ENCODE measurements around the gene OR10A3.

The OR10A3 gene

GRCh38 chr11:7901319-7901854, 40.1 kb downstream of the OR10A3 start:
- TF ChIP-seq, protein P1, sequence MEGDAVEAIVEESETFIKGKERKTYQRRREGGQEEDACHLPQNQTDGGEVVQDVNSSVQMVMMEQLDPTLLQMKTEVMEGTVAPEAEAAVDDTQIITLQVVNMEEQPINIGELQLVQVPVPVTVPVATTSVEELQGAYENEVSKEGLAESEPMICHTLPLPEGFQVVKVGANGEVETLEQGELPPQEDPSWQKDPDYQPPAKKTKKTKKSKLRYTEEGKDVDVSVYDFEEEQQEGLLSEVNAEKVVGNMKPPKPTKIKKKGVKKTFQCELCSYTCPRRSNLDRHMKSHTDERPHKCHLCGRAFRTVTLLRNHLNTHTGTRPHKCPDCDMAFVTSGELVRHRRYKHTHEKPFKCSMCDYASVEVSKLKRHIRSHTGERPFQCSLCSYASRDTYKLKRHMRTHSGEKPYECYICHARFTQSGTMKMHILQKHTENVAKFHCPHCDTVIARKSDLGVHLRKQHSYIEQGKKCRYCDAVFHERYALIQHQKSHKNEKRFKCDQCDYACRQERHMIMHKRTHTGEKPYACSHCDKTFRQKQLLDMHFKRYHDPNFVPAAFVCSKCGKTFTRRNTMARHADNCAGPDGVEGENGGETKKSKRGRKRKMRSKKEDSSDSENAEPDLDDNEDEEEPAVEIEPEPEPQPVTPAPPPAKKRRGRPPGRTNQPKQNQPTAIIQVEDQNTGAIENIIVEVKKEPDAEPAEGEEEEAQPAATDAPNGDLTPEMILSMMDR (IDR thresholded peaks at IDR 0.05; ENCODE audit: extremely low read depth, missing control alignments) = no peak
- no peak for DNase-seq (ENCODE audit: low spot score)

DNA sequence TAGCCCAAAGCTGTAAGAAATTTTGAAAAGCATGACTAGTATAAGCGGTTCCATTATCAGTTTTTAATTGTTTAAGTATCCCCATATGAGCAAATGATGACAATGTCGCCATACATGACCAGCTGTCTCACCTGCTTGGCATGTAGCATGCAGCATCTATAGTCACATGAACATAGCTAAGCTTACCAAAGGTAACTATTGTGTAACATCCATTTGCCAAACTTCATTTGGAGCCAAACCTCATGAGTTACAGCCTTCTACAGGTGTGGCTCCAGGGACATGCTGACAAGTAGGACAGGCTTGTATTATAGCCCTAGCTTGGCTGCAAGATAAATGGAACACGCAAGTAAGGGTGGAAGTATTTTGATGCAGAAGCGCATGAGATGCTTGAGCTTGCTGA, 40.8 kb downstream of the OR10A3 start:
- TF ChIP-seq, protein P1 (IDR thresholded peaks at IDR 0.05; ENCODE audit: extremely low read depth, missing control alignments) = no peak
- no peak for DNase-seq (ENCODE audit: low spot score)

DNA sequence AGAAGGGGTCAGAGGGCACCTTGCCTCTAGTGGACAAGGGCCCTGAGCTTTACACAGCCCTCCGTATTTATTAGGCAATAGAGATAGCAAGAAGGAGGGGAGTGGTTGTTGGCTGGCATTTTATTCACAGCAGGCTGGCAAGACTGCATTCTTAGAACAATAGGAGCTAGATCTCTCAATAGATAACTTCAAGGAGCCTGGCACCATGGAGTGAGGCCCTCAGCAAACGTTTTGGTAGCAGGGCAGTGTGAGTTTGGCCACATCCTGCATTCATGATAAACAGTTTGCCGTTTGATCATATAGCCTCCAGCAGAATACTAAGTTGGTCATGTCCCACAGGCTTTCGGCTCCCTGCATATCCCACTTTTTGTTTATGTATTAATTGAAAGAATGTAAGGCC, 42.1 kb downstream of the OR10A3 start:
- TF ChIP-seq, protein P1 (IDR thresholded peaks at IDR 0.05; ENCODE audit: extremely low read depth, missing control alignments) = no peak
- no peak for DNase-seq (ENCODE audit: low spot score)

DNA sequence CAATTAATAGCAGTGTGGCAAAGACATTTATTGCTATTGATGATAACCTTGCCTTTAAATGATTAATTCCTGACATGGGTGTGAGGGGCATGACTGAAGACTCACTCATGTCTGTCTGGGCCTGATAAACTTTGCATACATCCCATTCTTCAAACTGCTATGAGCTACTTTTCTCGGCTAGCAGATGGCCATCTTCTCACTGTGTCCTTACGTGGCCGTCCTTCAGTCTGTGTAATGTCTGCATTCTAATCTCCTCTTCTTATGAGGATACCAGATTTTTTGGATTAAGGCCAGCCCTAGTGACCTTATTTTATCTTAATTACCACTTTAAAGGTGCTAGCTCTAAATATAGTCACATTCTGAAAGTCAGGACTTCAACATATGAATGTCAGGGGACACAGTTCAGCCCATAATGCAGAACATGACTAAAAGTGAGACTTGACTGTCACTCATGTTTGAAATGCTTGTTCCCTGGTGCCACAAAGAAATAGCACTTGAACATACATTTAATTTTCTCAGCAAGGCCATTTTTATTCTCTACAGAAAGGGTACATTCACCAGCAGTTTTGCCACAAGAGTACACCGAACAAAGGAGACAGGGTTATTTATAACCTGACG, 42.7 kb downstream of the OR10A3 start:
- no peak for DNase-seq (ENCODE audit: low spot score)
- TF ChIP-seq, protein P1 (IDR thresholded peaks at IDR 0.05; ENCODE audit: extremely low read depth, missing control alignments) = no peak

DNA sequence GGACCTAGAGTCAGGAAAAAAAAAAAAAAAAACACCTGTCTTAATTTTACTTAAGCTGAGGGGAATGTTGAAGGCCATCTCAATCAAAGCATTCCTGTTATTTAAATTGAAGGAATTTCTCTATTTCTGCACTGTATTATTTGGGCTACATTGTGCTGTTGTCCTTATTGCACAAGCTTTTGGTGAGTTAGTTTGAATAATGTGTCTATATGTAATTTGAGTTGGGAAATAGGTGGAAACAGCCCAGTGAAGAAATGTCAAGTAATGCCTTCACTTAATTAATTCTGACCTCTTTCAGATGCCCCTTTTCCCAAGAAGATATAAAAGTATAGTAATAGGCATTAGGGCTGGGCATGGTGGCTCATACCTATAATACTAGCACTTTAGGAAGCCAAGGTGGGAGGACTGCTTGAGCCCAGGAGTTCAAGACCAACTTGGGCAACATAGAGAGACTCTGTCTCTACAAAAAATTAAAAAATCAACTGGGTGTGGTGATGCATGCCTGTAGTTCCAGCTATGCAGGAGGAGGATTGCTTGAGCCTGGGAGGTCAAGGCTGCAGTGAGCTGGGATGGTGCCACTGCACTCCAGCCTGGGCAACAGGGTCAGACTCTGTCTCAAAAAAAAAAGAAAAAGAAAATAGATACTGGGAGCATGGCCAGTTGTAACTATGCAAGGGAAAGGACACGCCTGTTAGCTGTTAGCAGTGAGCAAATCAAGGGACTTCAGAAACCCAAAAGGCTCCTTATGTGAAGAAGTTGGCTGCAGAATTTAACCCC, 45.3 kb downstream of the OR10A3 start:
- TF ChIP-seq, protein P1 (IDR thresholded peaks at IDR 0.05; ENCODE audit: extremely low read depth, missing control alignments) = no peak
- no peak for DNase-seq (ENCODE audit: low spot score)

DNA sequence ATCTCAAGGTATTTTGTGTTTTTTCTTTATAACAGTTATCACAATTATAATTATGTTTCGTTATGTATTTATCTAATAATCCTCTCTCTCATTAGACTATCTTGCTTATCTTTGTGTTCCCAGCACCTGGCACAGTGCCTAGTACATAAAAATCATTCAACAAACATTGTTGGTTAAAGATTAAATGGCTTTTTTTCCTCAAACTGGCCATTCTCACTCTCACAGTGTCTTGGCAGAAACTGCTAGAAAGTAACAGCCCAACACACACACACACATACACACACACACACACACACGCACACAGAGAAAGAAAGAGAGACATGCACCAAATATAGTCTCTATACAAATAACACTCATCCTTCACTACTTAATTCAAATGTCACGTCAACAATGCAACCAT, 47.3 kb downstream of the OR10A3 start:
- TF ChIP-seq, protein P1 (IDR thresholded peaks at IDR 0.05; ENCODE audit: extremely low read depth, missing control alignments) = no peak
- DNase-seq (ENCODE audit: low spot score) = no peak

GRCh38 chr11:7893796-7894195, 47.7 kb downstream of the OR10A3 start:
- no peak for DNase-seq (ENCODE audit: low spot score)
- TF ChIP-seq, protein P1 (IDR thresholded peaks at IDR 0.05; ENCODE audit: extremely low read depth, missing control alignments) = no peak
